PC-9 (cell line): ENCODE data around the gene AATF. TPM values are rescaled to one million over a fixed set of nuclear protein-coding genes. Genes with fewer than 3 reads are reported as not detected.

Experiments
- BruUV-seq: library from RNA; stranded (reverse); fragments of 400-500 nt; replicated peaks from 2 replicates; lab custom pipeline; 2021; lab: Mats Ljungman, UMichigan
- CTCF ChIA-PET: fragments of 300-600 bp; sonication (Branson Sonifier 250); formaldehyde crosslinking; loops from one replicate; lab custom pipeline; 2022; ENCODE audit warnings: antibody characterized with exemption; lab: Charles Lee
- POLR2A ChIA-PET: fragments of 300-600 bp; sonication (Branson Sonifier 250); formaldehyde crosslinking; loops from one replicate; lab custom pipeline; 2022; ENCODE audit warnings: antibody characterized with exemption; ENCODE audit not compliant: unreplicated experiment; lab: Charles Lee
- DNase-seq, 2 experiments: peaks; one replicate each; pipeline versions ENCODE4 v3.0.0 to v3.0.0-alpha.2; 2015 to 2022; ENCODE audit warnings: mixed read lengths in 1 of 2
- H2AFZ ChIP-seq: fragments of 200-600 bp; sonication (generic); 2 replicates; pipeline ENCODE4 v1.8.1; 2017; ENCODE audit warnings: antibody characterized with exemption
- H3F3A ChIP-seq: fragments of 200-600 bp; sonication (generic); 2 replicates; pipeline ENCODE4 v1.8.1; 2017; ENCODE audit warnings: antibody characterized with exemption, mild to moderate bottlenecking, low read depth; ENCODE audit not compliant: insufficient read depth
- H3K27ac ChIP-seq: fragments of 200-600 bp; sonication (generic); 2 replicates; pipeline ENCODE4 v1.6.1; 2016; ENCODE audit warnings: mixed run types
- H3K27me3 ChIP-seq: fragments of 200-600 bp; sonication (generic); 2 replicates; pipeline ENCODE4 v1.6.1; 2016; ENCODE audit warnings: low read depth, mixed run types; ENCODE audit not compliant: insufficient read depth
- H3K36me3 ChIP-seq: fragments of 200-600 bp; sonication (generic); 2 replicates; pipeline ENCODE4 v1.6.1; 2016; ENCODE audit warnings: low read depth, mixed run types
- H3K4me1 ChIP-seq: fragments of 200-600 bp; sonication (generic); replicated peaks from 2 replicates; pipeline ENCODE4 v1.6.1; 2016; ENCODE audit warnings: mixed run types; ENCODE audit not compliant: insufficient read depth
- H3K4me2 ChIP-seq: fragments of 200-600 bp; sonication (generic); 2 replicates; pipeline ENCODE4 v1.6.1; 2017; ENCODE audit warnings: mixed run types
- H3K4me3 ChIP-seq: fragments of 200-600 bp; sonication (generic); 2 replicates; pipeline ENCODE4 v1.6.1; 2016; ENCODE audit warnings: mixed run types
- H3K79me2 ChIP-seq: fragments of 200-600 bp; sonication (generic); 2 replicates; pipeline ENCODE4 v1.6.1; 2017; ENCODE audit warnings: low read depth, mixed run types
- H3K9me2 ChIP-seq: fragments of 200-600 bp; sonication (generic); 2 replicates; pipeline ENCODE4 v1.8.1; 2017; ENCODE audit warnings: mild to moderate bottlenecking; ENCODE audit not compliant: insufficient read depth
- H3K9me3 ChIP-seq: fragments of 200-600 bp; sonication (generic); 2 replicates; pipeline ENCODE4 v1.8.1; 2016; ENCODE audit warnings: low read depth; ENCODE audit not compliant: insufficient read depth
- H4K20me1 ChIP-seq: fragments of 200-600 bp; sonication (generic); 2 replicates; pipeline ENCODE4 v1.8.1; 2017; ENCODE audit not compliant: insufficient read depth
- EZH2 ChIP-seq: fragments of 200-600 bp; sonication (generic); IDR thresholded peaks from 2 replicates; pipeline ENCODE4 v1.8.0; 2017; ENCODE audit warnings: antibody characterized with exemption, low read depth
- intact Hi-C: fragments of 100-400 bp; cut with micrococcal nuclease; formaldehyde crosslinking; loops from one replicate; pipeline ENCODE4 v1.10.0; 2022; ENCODE audit not compliant: unreplicated experiment
- total RNA-seq: library from RNA; stranded (reverse); gene quantifications from 2 replicates; pipeline ENCODE4 v1.2.3, GENCODE V29; 2021
- TF ChIP-seq, protein P1 (sequence below): fragments of 200-600 bp; sonication (generic); conservative IDR thresholded peaks from 2 replicates; pipeline ENCODE4 v1.6.1; 2017; ENCODE audit warnings: mixed run types, antibody characterized with exemption, mild to moderate bottlenecking, moderate library complexity

The AATF gene
- total RNA-seq, 1 experiment from 2014 or later = 71.4 TPM

- CTCF ChIA-PET = no interaction called here
- H3K4me2 ChIP-seq = no peak overlapping the region
- H3F3A ChIP-seq = peaks cover 9% of the 10 kb centered on the region; the same call in 1 of the 2 replicates
- peaks cover 34% of the 10 kb centered on the region for H4K20me1 ChIP-seq
- DNase-seq = no peak
- intact Hi-C loops = no loop called here
- no TSS peak for BruUV-seq
- H3K27ac ChIP-seq = no peak overlapping the region
- H3K4me1 ChIP-seq = no peaks in the 10 kb centered on the region; the same call in 1 of the 2 replicates
- POLR2A ChIA-PET = no interaction called here
- H3K4me3 ChIP-seq = no peak overlapping the region
- no peaks in the 10 kb centered on the region for H3K9me3 ChIP-seq
- H3K27me3 ChIP-seq = no peaks in the 10 kb centered on the region
- H3K9me2 ChIP-seq = no peaks in the 10 kb centered on the region
- peaks cover 9% of the 10 kb centered on the region; the same call in 1 of the 2 replicates for H3K36me3 ChIP-seq
- no peak overlapping the region for H2AFZ ChIP-seq
- TF ChIP-seq, protein P1, sequence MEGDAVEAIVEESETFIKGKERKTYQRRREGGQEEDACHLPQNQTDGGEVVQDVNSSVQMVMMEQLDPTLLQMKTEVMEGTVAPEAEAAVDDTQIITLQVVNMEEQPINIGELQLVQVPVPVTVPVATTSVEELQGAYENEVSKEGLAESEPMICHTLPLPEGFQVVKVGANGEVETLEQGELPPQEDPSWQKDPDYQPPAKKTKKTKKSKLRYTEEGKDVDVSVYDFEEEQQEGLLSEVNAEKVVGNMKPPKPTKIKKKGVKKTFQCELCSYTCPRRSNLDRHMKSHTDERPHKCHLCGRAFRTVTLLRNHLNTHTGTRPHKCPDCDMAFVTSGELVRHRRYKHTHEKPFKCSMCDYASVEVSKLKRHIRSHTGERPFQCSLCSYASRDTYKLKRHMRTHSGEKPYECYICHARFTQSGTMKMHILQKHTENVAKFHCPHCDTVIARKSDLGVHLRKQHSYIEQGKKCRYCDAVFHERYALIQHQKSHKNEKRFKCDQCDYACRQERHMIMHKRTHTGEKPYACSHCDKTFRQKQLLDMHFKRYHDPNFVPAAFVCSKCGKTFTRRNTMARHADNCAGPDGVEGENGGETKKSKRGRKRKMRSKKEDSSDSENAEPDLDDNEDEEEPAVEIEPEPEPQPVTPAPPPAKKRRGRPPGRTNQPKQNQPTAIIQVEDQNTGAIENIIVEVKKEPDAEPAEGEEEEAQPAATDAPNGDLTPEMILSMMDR = no peak
- TF ChIP-seq EZH2 = no peak
- H3K79me2 ChIP-seq = peaks cover 91% of the 10 kb centered on the region
These were observed 30.8 kb downstream of the AATF start for GRCh38 chr17:36979565-36979941.

GRCh38 chr17:36980280-36980761, 31.6 kb downstream of the AATF start:
- no peaks in the 10 kb centered on the region for H3K9me2 ChIP-seq
- intact Hi-C loops = no loop called here
- H3K4me3 ChIP-seq = no peak overlapping the region
- no peak overlapping the region for H3K27ac ChIP-seq
- no peak overlapping the region for H3K4me2 ChIP-seq
- ChIA-PET CTCF (no interaction called here), POLR2A (interaction anchor here (0.7 kb wide), 1 partner anchor 228 kb away, joined by 3 read pairs; no protein-coding TSS in a partner anchor)
- H3K9me3 ChIP-seq = no peaks in the 10 kb centered on the region
- peaks cover 9% of the 10 kb centered on the region; the same call in 1 of the 2 replicates for H3F3A ChIP-seq
- DNase-seq = no peak
- H3K27me3 ChIP-seq = no peaks in the 10 kb centered on the region
- peaks cover 32% of the 10 kb centered on the region for H4K20me1 ChIP-seq
- H3K36me3 ChIP-seq = peaks cover 9% of the 10 kb centered on the region; the same call in 1 of the 2 replicates
- BruUV-seq = no TSS peak
- H2AFZ ChIP-seq = no peak overlapping the region
- H3K4me1 ChIP-seq = no peaks in the 10 kb centered on the region; the same call in 1 of the 2 replicates
- H3K79me2 ChIP-seq = peaks cover 84% of the 10 kb centered on the region
- TF ChIP-seq, protein P1 = no peak

GRCh38 chr17:36983618-36984017, 34.9 kb downstream of the AATF start:
- POLR2A ChIA-PET = no interaction called here
- Histone ChIP-seq H3K27ac (no peak overlapping the region), H3K4me3 (no peak overlapping the region), H3K27me3 (no peaks in the 10 kb centered on the region), H4K20me1 (peaks cover 13% of the 10 kb centered on the region), H3K4me1 (no peaks in the 10 kb centered on the region; the same call in 1 of the 2 replicates), H3K9me3 (no peaks in the 10 kb centered on the region), H3K4me2 (no peak overlapping the region), H3F3A (peaks cover 16% of the 10 kb centered on the region), H2AFZ (no peak overlapping the region), H3K79me2 (peaks cover 61% of the 10 kb centered on the region), H3K36me3 (peaks cover 10% of the 10 kb centered on the region; the same call in 1 of the 2 replicates), H3K9me2 (no peaks in the 10 kb centered on the region)
- TF ChIP-seq EZH2 = no peak
- TF ChIP-seq, protein P1 = no peak
- no TSS peak for BruUV-seq
- intact Hi-C loops = no loop called here
- DNase-seq = no peak
- CTCF ChIA-PET = no interaction called here
